ENCODE data around the gene KCNJ3. TPM values are rescaled to one million over a fixed set of nuclear protein-coding genes. Genes with fewer than 3 reads are reported as not detected.

The KCNJ3 gene
- total and polyA plus RNA-seq, 9 of the 15 experiments (the other 6 are each of a cell fraction or from before 2014, with no cell fraction given), result not detected

DNA sequence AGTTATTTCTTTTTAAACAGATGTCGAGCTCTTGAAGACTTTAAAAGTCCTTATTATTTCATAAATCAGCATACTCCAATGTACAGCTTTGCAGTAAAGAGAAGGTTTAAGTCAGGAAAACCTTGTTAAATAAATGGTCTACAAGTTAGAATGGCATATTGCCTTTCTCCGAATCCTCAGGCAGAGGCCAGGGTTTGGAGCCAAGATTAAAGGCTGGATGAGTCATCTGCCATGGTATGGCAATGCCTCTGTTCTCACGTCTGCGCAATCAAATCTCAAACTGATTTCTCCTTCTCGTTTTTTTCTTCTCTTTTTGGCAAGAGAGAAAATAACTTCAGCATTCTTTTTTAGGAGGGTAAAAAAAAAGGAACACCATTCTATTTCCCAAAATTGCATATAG lies 5.6 kb upstream of the KCNJ3 start:
- H3K79me2 ChIP-seq (ENCODE audit: control insufficient read depth, insufficient read depth, low read length), result no peaks in the 10 kb centered on the region
- TF ChIP-seq, protein P1, sequence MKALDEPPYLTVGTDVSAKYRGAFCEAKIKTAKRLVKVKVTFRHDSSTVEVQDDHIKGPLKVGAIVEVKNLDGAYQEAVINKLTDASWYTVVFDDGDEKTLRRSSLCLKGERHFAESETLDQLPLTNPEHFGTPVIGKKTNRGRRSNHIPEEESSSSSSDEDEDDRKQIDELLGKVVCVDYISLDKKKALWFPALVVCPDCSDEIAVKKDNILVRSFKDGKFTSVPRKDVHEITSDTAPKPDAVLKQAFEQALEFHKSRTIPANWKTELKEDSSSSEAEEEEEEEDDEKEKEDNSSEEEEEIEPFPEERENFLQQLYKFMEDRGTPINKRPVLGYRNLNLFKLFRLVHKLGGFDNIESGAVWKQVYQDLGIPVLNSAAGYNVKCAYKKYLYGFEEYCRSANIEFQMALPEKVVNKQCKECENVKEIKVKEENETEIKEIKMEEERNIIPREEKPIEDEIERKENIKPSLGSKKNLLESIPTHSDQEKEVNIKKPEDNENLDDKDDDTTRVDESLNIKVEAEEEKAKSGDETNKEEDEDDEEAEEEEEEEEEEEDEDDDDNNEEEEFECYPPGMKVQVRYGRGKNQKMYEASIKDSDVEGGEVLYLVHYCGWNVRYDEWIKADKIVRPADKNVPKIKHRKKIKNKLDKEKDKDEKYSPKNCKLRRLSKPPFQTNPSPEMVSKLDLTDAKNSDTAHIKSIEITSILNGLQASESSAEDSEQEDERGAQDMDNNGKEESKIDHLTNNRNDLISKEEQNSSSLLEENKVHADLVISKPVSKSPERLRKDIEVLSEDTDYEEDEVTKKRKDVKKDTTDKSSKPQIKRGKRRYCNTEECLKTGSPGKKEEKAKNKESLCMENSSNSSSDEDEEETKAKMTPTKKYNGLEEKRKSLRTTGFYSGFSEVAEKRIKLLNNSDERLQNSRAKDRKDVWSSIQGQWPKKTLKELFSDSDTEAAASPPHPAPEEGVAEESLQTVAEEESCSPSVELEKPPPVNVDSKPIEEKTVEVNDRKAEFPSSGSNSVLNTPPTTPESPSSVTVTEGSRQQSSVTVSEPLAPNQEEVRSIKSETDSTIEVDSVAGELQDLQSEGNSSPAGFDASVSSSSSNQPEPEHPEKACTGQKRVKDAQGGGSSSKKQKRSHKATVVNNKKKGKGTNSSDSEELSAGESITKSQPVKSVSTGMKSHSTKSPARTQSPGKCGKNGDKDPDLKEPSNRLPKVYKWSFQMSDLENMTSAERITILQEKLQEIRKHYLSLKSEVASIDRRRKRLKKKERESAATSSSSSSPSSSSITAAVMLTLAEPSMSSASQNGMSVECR (CRISPR knock-in tag; IDR thresholded peaks at IDR 0.05), result no peak
- TF ChIP-seq CBFA2T3 (IDR thresholded peaks at IDR 0.05), result no peak
- TF ChIP-seq ZNF586 (CRISPR knock-in tag; conservative IDR thresholded peaks at IDR 0.05), result no peak
- TF ChIP-seq NFRKB (IDR thresholded peaks at IDR 0.05; ENCODE audit: low read depth), result no peak
- no peak for TF ChIP-seq ZNF445 (CRISPR knock-in tag; IDR thresholded peaks at IDR 0.05; ENCODE audit: low read depth)
- TF ChIP-seq, protein P2, sequence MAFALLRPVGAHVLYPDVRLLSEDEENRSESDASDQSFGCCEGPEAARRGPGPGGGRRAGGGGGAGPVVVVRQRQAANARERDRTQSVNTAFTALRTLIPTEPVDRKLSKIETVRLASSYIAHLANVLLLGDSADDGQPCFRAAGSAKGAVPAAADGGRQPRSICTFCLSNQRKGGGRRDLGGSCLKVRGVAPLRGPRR (CRISPR knock-in tag; IDR thresholded peaks at IDR 0.05), result no peak
- TF ChIP-seq MTA1 (IDR thresholded peaks at IDR 0.05; ENCODE audit: borderline replicate concordance), result no peak
- H3K4me3 ChIP-seq, result no peak overlapping the region
- intact Hi-C loops (cut with micrococcal nuclease) (no loop called here), in situ Hi-C loops (cut with MboI) (no loop called here)
- H3K9ac ChIP-seq (ENCODE audit: insufficient read depth in 1 of 2, low read depth in 2 of 2, low read length in 2 of 2), result no peak overlapping the region
- no peak for ATAC-seq
- no peak overlapping the region for H3K4me2 ChIP-seq (ENCODE audit: insufficient read depth, low read length)
- CTCF ChIA-PET (ENCODE audit: low intra/inter-chr PET ratio), result no interaction called here
- BruUV-seq (replicated peaks), result no TSS peak
- H3K9me1 ChIP-seq (ENCODE audit: control insufficient read depth, insufficient read depth, low read length), result no peaks in the 10 kb centered on the region
- POLR2A ChIA-PET, result no interaction called here
- no peak for FAIRE-seq
- H3K27ac ChIP-seq (ENCODE audit: extremely low read depth, low read depth, low read length), result no peak overlapping the region
- no peak overlapping the region for H2AFZ ChIP-seq (ENCODE audit: low read depth, low read length)
- no peaks in the 10 kb centered on the region for H4K20me1 ChIP-seq (replicated peaks; ENCODE audit: control insufficient read depth, insufficient read depth, low read length)
- H3K36me3 ChIP-seq (ENCODE audit: control insufficient read depth, insufficient read depth, low read length), result no peaks in the 10 kb centered on the region
- WGBS (ENCODE audit: insufficient coverage, low coverage, missing lambda C conversion rate), result 5% methylated on average over 5 of the region's 5 CpGs
- H3K9me3 ChIP-seq (replicated peaks; ENCODE audit: control insufficient read depth, insufficient read depth, low read depth, low read length), result no peaks in the 10 kb centered on the region
- H3K4me1 ChIP-seq (replicated peaks in 1 of 2; ENCODE audit: control insufficient read depth in 2 of 2, insufficient read depth in 2 of 2, low read length in 2 of 2), result no peaks in the 10 kb centered on the region; a peak in 1 of 5 replicates
- no peak for DNase-seq (ENCODE audit: extremely low read depth in 1 of 4, low spot score in 3 of 4)
- H3K27me3 ChIP-seq (ENCODE audit: control insufficient read depth in 2 of 2, insufficient read depth in 2 of 2, low read length in 2 of 2), result no peaks in the 10 kb centered on the region
